Activated T-cell treated with anti-CD3 and anti-CD28 coated beads, Interleukin-2, amount 50 U/mL, for 48 hours (primary cell): ENCODE results near the gene CCR7.
A peak's percentile ranks its signal among the peaks of the same experiment; 100 is the strongest.
"Not testable (repeated sequence)": the region's sequence is repeated elsewhere in the genome, so short reads cannot be mapped to it uniquely, and the experiment has no call there.

Source experiments
- DNase-seq, 2 experiments: peaks; one replicate each; pipeline ENCODE4 v3.0.0-alpha.2; 2020

CCR7 gene

DNA sequence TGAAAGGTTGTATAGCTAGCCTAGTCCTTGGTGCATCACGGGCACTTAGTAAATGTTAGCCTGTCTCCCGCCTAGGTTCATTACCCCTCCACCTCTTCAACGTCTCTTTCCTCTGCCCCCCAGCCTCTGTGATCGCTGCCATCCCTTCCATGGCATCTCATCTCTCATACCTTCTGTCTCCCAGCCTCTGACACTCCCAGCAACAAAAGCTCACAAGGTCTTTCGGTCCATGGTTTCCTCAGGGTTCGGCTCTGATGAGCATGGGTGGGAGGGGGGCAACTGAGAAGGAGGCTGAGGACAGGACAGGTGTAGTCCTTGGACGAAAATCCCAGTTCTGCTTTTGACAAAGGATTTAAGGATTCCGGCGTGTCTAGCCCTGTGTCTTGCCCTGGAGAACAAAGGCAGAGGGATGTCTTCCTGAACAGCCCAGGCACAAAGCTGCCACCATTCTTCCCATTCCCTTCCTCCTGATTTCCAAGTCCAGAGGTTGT, 16.7 kb downstream of the CCR7 start:
- peak in 1 of 2 experiments; percentile 24 for DNase-seq

DNA sequence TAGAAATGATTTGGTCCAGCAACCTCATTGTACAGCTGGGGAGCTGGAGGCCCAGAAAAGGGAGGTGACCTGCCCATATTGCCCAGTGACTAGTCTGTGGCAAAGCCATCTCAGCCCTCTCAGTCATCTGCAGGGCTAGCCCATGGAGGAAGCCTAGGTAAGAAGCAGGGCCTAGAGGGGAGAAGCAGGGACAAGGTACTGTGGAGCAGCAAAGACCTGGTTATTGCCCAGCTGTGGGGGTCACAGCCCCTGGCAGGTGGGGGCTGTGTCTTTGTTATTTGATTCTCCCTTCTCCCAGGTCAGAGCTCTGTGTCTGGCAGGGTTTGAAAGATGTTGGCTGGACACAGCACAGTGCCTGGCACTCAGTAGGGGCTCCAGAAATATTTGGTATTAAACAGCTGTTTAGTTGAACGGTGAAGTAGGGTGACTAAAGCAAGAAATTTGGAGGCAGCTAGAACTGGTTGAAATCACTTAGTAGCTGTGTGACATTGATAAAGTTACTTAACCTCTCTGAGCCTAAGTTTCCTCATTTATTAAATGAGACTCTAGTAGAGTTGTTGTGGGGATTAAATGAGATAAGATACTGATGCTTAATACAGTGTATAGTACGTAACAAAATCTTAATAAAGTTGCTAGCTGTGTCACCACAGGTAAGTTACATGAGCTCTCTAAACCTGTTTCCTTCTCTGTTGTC, 17.3 kb downstream of the CCR7 start:
- peak in 1 of 2 experiments; percentile 31 for DNase-seq

DNA sequence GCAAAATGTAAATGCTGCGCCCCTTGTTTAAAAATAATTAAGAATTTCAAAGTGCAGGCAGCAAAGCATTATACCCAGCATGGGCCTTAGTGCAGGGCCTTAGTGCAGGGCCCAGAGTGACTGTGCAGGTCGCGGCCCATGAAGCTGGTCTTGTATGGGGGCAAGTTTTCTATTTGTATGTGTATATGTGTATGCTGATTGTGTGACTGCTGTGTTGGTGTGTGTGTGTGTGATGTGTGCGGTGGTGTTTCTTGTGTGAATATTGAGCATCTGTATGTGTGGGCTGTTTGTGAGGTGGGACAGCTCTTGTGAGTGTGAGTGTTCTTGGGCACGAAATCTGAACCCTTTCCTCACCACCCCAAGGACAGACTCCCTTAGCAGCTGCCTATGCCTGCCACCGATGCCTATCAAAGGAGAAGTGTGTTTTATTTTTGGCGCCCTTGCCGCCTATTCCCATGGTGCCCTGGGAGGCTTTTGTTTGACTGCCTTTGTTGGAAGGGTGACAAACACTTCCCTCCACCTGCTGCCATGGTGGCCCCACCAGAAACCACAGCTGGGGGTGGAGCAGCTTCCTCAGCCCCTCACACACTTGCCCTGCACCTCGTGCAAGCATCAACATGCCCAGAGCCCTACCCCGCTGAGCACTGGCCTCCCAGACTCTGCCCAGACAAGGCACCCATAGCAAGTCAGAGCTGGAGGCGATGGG, 18.0 kb downstream of the CCR7 start:
- peak; percentile 71 to 77 for DNase-seq

DNA sequence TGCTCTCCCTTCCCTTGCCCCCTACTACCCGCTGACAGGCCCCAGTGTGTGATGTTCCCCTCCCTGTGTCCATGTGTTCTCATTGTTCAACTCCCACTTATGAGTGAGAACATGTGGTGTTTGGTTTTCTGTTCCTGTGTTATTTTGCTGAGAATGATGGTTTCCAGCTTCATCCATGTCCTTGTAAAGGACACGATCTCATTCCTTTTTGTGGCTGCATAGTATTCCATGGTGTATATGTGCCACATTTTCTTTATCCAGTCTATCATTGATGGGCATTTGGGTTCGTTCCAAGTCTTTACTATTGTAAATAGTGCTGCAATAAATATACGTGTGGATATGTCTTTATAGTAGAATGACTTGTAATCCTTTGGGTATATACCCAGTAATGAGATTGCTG, 18.8 kb downstream of the CCR7 start:
- DNase-seq, result not testable (repeated sequence)

DNA sequence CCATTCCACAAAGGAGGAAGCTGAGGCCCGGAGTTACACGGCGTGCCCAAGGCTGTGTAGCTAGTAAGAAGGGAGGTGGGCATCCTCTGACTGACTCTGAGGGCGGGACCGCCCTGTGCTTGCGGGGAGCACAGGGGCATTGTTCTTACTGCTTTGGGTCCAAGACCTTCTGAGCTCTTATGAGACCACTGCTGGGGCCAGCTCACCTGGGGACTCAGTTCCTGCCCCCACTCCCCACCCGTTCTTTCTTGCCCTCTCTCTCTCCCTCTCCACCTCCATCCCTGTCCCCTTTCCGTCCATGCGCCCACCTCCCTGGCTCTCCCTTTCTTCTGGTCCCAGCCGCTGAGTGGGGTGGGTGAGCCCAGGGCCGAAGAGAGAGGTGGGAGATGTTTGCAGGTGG, 19.6 kb downstream of the CCR7 start:
- peak in 1 of 2 experiments; percentile 19 for DNase-seq

DNA sequence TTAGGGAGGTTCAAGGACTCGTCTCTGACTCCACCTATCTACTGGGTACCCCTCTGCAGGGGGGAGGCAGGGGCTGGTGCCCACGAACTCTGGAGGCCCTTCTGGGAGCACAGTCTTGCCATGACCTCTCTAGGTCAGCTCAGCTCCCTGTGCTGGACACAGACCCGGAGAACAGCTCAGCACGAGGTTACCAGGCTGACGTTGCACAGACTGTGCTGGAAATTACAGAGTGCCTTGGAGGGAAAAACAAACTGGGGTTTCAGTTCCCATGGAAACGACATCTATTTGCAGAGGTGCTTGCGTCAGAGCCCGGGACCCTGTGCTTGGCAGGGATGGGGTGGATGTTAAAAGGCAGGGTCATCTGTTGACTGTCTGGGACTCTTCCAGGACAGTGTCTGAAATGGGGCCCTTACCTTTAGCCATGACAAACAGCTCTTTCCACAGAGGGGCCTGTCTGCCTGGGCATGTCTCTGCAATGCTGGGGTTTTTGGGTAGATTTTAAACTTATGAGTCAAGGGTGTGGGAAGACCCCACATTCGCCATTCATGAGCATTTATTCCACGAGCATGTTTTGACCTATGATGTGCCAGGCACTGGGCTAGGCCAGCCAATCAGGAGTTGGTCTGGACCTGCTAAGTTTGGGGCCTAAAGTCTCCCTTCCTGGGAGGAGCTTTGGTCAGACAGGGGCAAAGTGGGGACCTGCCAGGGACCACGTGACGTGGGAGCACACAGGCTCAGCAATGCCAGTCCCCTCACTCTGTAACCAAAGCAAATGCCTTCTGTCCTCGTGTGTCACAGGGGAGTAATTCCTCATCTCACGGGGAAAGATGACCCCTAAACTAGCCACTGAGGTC, 22.5 kb downstream of the CCR7 start:
- peak; percentile 77 to 80 for DNase-seq

DNA sequence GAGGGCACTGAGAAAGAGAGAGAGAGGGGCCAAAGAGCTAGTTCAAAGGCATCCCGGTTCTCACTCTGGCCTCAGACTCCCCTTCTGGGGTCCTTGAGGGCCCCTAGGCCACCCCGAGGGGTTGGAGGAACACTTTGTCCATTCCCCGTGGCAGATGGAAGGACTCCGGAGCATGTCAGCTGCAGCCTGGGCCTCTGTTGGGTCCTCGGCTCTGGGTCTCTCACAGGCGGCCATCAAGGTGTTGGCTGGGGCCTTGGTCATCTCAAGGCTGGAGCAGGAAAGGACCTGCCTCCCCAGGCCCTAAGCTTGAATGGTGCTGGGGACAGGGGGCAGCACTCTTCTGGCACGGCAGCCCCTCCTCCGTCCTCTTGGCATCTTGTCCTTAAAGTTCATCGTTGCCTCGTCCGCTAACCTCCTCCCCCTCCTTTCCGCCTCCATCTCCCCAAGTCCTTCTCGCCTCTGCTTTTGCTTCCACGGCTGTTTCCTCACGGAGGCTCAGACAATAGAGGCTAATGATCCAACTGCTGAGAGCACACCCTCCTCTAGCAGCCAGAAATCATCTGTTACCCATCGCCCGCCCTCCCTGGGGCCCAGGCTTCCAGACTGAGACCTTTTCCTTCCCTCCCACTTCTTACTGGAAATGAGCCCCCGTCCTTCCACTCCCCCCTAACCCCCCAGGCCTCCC, 23.3 kb downstream of the CCR7 start:
- no peak for DNase-seq

DNA sequence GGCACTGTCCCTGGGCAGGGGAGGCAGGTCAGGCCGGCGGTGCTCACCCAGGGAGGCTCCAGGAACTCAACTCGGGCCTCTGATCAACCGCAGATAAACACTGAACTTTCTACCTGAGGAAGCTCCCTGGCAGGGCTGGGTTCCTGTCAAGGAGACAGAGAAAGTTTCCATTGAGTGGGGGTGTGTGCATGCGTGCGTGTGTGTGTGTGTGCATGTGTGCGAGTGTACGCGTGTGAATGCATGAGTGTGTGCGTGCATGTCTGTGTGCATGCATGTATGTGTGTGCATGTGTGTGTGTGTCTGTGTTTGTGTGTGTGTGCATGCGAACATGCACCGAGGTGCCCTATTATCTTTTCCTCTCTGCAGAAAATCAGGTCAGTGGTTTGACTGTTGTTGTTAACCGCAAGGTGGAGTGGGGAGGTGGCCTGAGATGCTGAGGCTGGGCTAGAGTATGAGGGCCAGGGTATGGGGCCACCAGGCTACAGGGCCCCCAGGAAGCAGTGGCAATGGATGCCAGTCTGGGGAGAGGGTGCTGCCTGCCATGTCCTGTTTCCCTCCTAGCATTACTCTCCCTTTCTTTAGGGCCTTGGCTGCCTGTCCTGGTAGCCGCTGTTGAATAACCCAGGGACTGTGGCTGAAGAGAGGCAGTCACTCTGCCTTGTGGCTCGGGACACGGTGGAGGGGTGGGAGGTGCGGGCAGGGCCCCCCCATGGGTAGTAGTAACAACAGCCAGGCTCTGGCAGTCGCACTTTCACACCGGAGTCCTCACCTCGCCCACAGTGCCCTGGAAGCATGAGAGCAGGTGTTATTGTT, 24.0 kb downstream of the CCR7 start:
- peak; percentile 84 to 86 for DNase-seq

DNA sequence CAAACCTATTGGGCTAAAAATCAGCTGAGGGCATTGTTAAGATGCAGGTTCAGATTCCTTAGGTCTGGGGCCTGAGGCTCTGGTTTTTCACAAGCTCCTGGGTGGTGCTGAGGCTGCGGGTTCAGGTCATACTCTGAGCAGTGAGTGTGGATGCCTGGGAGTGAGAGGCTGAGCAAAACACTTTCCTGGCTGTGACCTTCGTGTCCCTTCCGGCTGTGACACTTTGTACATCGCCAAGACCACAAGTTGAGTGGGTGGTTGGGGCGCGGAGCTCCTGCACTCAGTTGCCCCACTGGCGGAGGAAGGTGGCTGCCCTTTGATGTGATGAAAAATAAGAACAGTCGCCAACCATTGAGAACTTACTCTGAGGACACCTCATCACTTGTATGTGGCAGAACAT, 24.8 kb downstream of the CCR7 start:
- peak; percentile 82 to 85 for DNase-seq

DNA sequence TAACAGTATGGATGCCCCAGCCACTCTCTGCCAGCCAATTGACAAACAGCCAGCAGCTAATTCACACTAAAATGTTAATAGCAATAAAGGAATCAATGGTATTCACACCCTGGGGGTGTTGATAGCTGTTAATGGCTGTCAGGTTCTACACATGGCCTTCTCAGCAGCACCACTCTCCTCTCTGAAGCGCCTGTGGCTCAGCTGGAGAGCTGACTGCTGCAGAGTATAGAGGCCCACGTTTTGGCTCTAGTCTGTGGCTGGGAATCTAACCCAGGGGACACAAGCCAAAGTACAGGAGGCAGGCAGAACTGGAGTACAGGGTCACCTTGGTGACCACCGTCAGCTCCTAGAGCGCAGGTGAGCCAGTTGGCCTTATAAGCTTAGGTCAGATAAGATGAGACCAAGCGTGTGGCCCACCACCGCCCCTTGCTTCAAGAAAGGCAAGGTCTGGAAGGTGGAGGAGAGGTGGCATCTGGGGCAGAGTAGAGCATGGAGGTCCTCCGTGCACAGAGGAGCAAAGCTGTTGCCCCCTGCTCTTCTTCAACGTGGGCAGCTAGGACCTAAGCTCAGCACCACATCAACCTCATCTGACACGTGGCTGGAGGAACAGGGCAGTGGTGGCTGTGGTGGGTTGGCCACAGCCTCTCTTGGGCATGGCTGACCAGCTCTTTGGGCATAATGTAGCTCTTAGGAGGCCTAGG, 25.4 kb downstream of the CCR7 start:
- DNase-seq, result no peak

DNA sequence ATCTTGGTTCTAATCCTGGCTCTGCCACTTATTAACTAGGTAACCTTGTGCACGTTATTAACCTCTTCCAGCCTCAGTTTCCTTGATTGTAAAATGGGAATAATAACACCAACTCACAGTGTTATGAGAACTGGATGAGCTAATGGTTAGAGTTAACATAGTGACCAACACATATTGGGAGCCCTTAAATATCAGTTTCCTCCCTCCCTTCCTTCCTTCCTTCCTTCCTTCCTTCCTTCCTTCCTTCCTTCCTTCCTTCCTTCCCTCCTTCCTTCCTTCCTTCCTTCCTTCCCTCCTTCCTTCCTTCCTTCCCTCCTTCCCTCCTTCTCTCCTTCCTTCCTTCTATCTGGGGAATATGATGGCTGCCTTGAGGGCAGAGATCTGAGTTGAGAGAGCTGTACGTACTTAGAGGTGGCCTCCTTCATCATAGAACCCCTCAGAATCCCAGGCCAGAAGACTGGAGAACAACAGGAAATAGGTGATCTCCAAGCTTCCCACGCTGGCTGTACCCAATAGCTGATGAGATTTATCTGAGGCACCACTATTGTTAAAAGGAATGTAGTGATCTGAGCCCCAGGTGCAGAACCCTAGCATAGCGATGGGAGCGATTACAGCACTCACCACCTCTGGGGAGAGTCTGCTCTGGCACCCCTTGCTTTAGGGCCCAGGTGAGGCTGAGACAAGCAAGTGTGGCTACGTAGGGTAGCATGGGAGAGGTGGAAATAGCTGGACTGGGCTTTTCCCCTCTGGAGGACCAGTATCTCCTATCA, 26.2 kb downstream of the CCR7 start:
- DNase-seq, result peak in 1 of 2 experiments; percentile 21

DNA sequence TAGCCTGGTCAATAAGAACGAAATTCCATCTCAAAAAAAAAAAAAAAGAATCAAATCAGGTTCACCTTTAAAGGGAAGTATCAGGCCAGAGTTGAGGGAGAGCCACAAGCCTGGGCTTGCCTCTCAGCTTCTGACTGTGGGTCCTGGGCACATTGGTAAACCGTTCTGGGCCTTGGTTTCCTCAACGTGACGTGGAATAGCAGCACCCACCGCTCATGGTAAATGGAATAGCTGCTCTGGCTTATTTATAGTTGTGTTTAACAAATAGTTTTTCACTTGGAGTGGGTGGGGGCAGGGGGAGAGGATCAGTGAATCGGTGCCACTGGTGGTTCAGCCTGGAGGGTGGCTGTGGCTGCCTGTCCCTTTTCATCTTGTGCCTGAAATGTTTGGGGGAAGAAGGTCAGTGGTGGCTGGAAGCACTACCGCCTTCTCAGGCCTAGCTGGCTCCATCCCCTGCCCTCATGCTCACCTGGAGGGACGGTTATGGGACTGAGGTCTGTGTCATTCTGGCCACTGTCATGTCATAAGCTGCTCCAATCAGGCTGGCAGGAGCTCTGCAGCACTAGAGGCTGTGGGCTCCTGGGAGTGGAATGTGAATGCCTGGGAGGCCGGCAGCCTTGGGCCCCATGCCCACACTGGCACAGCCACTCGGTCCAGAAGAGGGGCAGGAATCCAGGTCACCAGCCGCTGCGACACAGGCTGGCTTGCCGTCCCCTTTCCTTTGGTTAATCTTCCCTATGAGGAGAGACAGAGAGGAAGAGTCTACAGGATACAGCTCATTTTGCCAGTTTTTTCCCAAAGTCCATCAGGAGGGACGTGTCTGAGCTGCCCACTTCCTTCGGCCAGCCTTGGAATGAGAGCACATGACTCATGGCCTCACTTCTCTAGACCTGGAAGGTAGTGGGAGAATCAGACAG, 27.0 kb downstream of the CCR7 start:
- peak in 1 of 2 experiments; percentile 19 for DNase-seq

DNA sequence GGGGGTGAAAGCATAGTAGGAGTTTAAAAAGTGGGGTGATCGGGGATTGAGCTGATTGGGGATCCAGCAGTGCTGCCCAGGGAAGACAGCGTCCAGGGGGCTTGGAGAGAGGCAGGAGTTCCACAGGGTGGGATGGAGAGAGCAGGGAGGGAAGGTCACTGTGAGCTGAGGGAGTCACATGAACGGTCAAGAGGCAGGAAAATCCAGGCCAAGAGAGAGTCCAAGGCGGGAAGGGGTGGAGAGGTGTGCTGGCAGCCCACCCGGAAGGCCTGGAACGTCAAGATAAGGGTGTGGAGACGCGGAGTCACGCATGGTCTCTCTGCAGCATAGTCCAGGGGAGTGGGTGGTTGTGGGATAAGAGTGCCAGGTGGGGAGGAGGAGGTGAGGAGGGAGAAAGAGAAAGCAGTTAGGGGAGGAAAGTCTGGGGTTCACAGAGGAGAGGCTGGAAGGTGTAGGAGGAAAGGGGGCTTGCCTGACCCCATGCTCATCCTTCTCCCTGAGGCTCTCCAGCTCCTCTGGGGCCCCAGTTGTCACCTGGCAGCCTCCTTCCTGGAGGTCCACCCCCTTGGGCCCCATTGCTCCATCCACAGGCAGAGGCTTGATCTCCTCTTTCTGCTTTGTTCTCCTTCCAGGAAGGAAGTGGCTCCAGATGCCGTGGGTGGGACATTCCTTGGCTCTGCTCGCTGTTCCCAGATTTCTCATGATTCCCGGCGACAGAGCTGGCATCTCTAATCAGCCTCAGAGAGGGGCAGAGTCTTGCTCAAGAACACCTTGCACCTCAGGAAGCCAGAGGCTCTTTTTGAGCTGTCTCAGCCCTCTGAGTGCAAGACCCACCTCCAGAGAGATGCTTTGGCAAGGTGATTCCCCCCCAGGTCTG, 28.7 kb downstream of the CCR7 start:
- no peak for DNase-seq

DNA sequence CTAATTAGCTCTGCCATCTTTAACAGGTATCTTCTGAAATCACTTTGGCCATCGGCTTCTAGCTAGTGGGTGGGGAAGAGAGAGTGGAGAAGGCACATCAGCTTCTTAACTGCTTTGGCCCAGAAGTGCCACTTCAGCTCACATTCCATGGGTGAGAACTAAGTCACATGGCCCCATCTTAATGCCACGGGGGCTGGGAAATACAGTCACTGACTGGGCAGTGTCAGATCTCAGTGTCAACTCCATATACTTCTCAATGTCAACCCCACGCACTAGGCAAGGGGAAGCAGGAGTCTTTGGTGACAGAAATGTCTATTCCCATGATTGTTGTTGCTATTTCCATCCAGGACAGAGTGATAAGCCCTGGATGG, 29.4 kb downstream of the CCR7 start:
- no peak for DNase-seq

DNA sequence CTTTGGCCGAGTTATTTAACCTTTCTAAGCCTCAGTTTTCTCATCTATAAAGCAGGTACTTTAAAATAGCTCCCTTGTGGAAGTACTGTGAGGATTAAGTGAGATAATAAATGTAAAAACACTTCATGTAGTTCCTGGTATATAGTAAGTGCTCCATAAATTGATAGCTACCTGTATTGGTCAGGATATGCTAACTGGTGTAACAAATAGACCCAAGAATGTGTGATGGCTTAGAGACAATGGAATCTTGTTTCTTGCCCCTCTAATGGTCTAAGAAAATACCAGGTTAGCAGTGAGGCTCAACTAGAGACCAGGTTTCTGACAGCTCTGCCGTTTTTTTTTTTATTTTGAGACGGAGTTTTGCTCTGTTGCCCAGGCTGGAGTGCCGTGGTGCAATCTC, 29.8 kb downstream of the CCR7 start:
- DNase-seq, result no peak

DNA sequence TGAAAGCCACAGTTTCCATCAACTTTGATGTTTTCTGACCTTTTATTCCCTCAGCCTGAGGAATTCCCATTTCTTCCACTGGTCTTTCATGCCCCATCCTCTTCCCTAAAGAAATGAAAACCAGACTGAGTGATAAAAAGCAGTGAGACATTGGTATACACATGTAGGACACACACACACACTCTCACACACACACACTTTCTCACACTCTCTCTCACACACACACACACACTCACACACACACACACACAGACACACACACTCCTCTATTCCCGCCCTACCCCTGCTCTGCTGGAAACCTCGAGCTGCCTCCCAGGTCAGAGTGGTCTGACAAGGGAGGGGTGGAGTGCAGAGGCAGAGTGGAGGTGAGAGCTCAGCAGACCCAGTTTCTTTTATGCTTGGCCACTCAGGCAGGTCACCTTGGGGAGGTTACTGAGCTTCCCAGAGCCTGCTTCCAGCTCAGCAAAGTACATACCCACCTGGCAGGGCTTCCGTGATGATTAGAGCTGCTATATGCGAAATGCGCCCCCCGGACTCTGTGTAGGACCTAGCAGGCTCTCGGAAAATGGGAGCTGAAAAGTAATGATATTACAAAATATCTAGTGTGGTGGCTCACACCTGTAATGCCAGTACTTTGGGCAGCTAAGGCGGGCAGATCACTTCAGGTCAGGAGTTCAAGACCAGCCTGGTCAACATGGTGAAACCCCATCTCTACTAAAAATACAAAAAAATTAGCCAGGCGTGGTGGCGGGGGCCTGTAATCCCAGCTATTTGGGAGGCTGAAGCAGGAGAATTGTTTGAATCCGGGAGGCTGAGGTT, 30.7 kb downstream of the CCR7 start:
- DNase-seq, result no peak

DNA sequence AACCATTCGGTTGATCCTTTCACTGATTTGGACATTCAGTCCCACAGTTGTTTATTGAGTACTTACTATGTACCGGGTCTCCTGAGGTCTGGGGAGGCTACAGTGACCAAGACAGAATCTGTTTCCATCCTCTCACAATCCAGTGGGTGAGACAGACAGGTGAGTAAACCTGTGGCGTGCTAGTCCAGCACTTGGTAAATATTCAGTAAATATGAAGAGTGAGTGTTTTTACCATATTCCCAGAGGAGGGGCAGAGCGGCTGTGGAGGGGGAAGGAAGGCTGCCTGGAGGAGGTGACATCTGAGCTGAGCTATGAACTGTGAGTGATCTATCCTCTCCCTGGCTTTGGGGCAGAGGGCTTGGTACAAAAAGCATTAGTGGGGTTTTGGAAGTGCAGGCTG, 31.4 kb downstream of the CCR7 start:
- no peak for DNase-seq
